ENCODE measurements around the gene ASAP3. TPM values are rescaled to one million over a fixed set of nuclear protein-coding genes. Genes with fewer than 3 reads are reported as not detected.

The ASAP3 gene
- total and polyA plus RNA-seq, 2 experiments from 2014 or later = 28.0 to 98.2 TPM

DNA sequence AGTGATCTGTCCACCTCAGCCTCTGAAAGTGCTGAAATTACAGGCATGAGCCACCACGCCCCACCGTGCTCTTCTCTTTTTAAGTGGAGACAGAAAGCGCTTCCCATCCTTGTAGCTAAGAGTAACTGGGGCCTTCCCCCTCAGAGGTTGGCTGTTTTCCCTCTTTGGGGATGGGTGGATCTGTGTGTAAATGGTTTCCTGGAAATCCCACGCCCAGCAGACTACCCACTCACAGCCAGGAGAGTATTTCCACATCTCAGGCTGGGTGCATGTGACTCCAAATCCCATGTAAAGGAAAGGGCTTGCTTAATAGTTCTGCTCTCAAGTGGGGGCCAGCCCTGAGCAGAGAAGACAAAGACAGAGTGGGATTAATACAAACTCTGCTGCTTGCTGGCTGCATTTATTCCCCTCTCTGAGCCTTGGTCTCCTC lies 39.9 kb downstream of the ASAP3 start:
- no peak for ATAC-seq
- TF ChIP-seq NANOG (IDR thresholded peaks at IDR 0.05; ENCODE audit: borderline replicate concordance) (no peak), ZNF331 (CRISPR knock-in tag; IDR thresholded peaks at IDR 0.05; ENCODE audit: low read depth) (no peak), EZH2phosphoT487 (IDR thresholded peaks at IDR 0.05; ENCODE audit: unreplicated experiment) (no peak), JUNB (IDR thresholded peaks at IDR 0.05; ENCODE audit: unreplicated experiment) (no peak), ZNF114 (CRISPR knock-in tag; IDR thresholded peaks at IDR 0.05) (no peak), EZH2 (IDR thresholded peaks at IDR 0.05; ENCODE audit: low read depth, unreplicated experiment) (no peak)
- TF ChIP-seq, protein P1, sequence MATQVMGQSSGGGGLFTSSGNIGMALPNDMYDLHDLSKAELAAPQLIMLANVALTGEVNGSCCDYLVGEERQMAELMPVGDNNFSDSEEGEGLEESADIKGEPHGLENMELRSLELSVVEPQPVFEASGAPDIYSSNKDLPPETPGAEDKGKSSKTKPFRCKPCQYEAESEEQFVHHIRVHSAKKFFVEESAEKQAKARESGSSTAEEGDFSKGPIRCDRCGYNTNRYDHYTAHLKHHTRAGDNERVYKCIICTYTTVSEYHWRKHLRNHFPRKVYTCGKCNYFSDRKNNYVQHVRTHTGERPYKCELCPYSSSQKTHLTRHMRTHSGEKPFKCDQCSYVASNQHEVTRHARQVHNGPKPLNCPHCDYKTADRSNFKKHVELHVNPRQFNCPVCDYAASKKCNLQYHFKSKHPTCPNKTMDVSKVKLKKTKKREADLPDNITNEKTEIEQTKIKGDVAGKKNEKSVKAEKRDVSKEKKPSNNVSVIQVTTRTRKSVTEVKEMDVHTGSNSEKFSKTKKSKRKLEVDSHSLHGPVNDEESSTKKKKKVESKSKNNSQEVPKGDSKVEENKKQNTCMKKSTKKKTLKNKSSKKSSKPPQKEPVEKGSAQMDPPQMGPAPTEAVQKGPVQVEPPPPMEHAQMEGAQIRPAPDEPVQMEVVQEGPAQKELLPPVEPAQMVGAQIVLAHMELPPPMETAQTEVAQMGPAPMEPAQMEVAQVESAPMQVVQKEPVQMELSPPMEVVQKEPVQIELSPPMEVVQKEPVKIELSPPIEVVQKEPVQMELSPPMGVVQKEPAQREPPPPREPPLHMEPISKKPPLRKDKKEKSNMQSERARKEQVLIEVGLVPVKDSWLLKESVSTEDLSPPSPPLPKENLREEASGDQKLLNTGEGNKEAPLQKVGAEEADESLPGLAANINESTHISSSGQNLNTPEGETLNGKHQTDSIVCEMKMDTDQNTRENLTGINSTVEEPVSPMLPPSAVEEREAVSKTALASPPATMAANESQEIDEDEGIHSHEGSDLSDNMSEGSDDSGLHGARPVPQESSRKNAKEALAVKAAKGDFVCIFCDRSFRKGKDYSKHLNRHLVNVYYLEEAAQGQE (IDR thresholded peaks at IDR 0.05; ENCODE audit: unreplicated experiment) = no peak
- peaks cover 16% of the 10 kb centered on the region for H3K36me3 Mint-ChIP-seq (ENCODE audit: low read depth)
- no peaks in the 10 kb centered on the region for H3K79me2 ChIP-seq (replicated peaks; ENCODE audit: insufficient read depth)
- H3K4me3 Mint-ChIP-seq = no peak overlapping the region
- no peaks in the 10 kb centered on the region for H3K9me2 ChIP-seq (ENCODE audit: insufficient read depth)
- H4K20me1 ChIP-seq (replicated peaks; ENCODE audit: insufficient read depth) = peaks cover 8% of the 10 kb centered on the region
- H3K4me1 ChIP-seq (ENCODE audit: insufficient read depth) = no peaks in the 10 kb centered on the region
- H3K36me3 ChIP-seq (ENCODE audit: insufficient read depth) = no peaks in the 10 kb centered on the region
- no peak for DNase-seq (ENCODE audit: low spot score)
- H3K4me2 ChIP-seq = no peak overlapping the region
- no peaks in the 10 kb centered on the region for H3K27me3 ChIP-seq (ENCODE audit: insufficient read depth)
- no peak overlapping the region for H3K4me3 ChIP-seq
- H3K9me3 Mint-ChIP-seq = no peaks in the 10 kb centered on the region
- no peaks in the 10 kb centered on the region for H3F3A ChIP-seq (replicated peaks; ENCODE audit: low read depth)
- no peak overlapping the region for H2AFZ ChIP-seq
- no peaks in the 10 kb centered on the region for H3K4me1 Mint-ChIP-seq
- H3K27ac Mint-ChIP-seq = no peak overlapping the region
- H3K27me3 Mint-ChIP-seq (ENCODE audit: insufficient read depth, low read depth, poor library complexity) = peaks cover 1% of the 10 kb centered on the region
- H3K27ac ChIP-seq (ENCODE audit: low read depth) = no peak overlapping the region

DNA sequence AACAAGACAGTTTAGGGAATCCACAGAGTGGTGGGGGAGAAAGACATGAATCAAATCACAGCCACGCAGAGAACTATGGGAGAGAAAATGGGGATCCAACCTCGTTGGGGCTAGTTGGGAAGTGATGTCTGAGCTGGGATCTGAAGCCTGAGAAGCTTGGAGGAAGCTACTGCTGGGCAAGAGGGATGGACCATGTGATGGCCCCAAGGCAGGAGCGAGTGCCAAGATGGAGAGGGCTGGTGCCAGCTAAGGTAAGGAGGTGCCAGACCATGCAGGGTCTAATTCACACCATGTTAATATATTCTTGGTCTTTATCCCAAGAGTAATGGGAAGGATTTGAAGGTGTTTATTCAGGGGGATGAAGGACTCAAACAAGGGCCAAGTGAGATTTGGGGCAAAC lies 41.2 kb downstream of the ASAP3 start:
- Mint-ChIP-seq H3K9me3 (no peaks in the 10 kb centered on the region), H3K4me1 (peaks cover 4% of the 10 kb centered on the region; the same call in 2 of the 3 replicates), H3K4me3 (no peak overlapping the region), H3K27me3 (ENCODE audit: insufficient read depth, low read depth, poor library complexity) (peaks cover 5% of the 10 kb centered on the region), H3K36me3 (ENCODE audit: low read depth) (peaks cover 19% of the 10 kb centered on the region), H3K27ac (no peak overlapping the region)
- Histone ChIP-seq H3K79me2 (replicated peaks; ENCODE audit: insufficient read depth) (no peaks in the 10 kb centered on the region), H3K36me3 (ENCODE audit: insufficient read depth) (no peaks in the 10 kb centered on the region), H3K4me3 (no peak overlapping the region), H3K4me1 (ENCODE audit: insufficient read depth) (no peaks in the 10 kb centered on the region), H2AFZ (no peak overlapping the region), H3K9me2 (ENCODE audit: insufficient read depth) (no peaks in the 10 kb centered on the region), H3K27me3 (ENCODE audit: insufficient read depth) (no peaks in the 10 kb centered on the region; the same call in 1 of the 2 replicates), H3K4me2 (no peak overlapping the region), H3K27ac (ENCODE audit: low read depth) (no peak overlapping the region), H4K20me1 (replicated peaks; ENCODE audit: insufficient read depth) (peaks cover under 1% of the 10 kb centered on the region; the same call in 1 of the 2 replicates), H3F3A (replicated peaks; ENCODE audit: low read depth) (no peaks in the 10 kb centered on the region; the same call in 1 of the 2 replicates)
- ATAC-seq (no peak), DNase-seq (ENCODE audit: low spot score) (no peak)
- TF ChIP-seq ZNF114 (CRISPR knock-in tag; IDR thresholded peaks at IDR 0.05) = no peak
- TF ChIP-seq ZNF331 (CRISPR knock-in tag; IDR thresholded peaks at IDR 0.05; ENCODE audit: low read depth) = no peak
- TF ChIP-seq EZH2 (IDR thresholded peaks at IDR 0.05; ENCODE audit: low read depth, unreplicated experiment) = no peak
